Ectodermal cell (in vitro differentiated cells): ENCODE results near the gene ATXN7L1.
"Not testable (repeated sequence)": the region's sequence is repeated elsewhere in the genome, so short reads cannot be mapped to it uniquely, and the experiment has no call there.

Source experiments
- H3K27ac ChIP-seq: 2 replicates; pipeline ENCODE4 v1.7.0; 2013; ENCODE audit warnings: mild to moderate bottlenecking, low read depth, low read length; ENCODE audit not compliant: insufficient read depth, poor library complexity, severe bottlenecking
- H3K27me3 ChIP-seq: 2 replicates; pipeline ENCODE4 v1.7.0; 2013; ENCODE audit warnings: mild to moderate bottlenecking, low read length; ENCODE audit not compliant: insufficient read depth, control insufficient read depth, poor library complexity, severe bottlenecking
- H3K36me3 ChIP-seq: one replicate; pipeline ENCODE4 v1.7.0; 2013; ENCODE audit warnings: low read length; ENCODE audit not compliant: control insufficient read depth, insufficient read depth
- H3K4me1 ChIP-seq: one replicate; pipeline ENCODE4 v1.7.0; 2013; ENCODE audit warnings: low read length; ENCODE audit not compliant: control insufficient read depth, insufficient read depth
- H3K4me3 ChIP-seq: 2 replicates; pipeline ENCODE4 v1.7.0; 2013; ENCODE audit warnings: low read depth, low read length, control low read depth; ENCODE audit not compliant: insufficient read depth
- H3K9me3 ChIP-seq: 2 replicates; pipeline ENCODE4 v1.7.0; 2013; ENCODE audit warnings: mild to moderate bottlenecking, low read length, moderate library complexity; ENCODE audit not compliant: control insufficient read depth
- WGBS, 2 experiments: methylation state at CpG; one replicate each; pipeline ENCODE4 v1.1.7; 2013; ENCODE audit warnings: missing lambda C conversion rate in 2 of 2; 5-methylcytosine and 5-hydroxymethylcytosine counted together

ATXN7L1 gene

GRCh38 chr7:105892387-105892786, 16.0 kb upstream of the ATXN7L1 start:
- Histone ChIP-seq H3K27me3 (no peaks in the 10 kb centered on the region), H3K4me3 (no peak overlapping the region), H3K9me3 (no peaks in the 10 kb centered on the region), H3K4me1 (peaks cover 3% of the 10 kb centered on the region), H3K36me3 (no peaks in the 10 kb centered on the region), H3K27ac (no peak overlapping the region)
- WGBS, 2 experiments: 95 to 96% methylated on average over 2 of the region's 2 CpGs

- Histone ChIP-seq H3K4me1 (peaks cover 3% of the 10 kb centered on the region), H3K4me3 (no peak overlapping the region), H3K9me3 (no peaks in the 10 kb centered on the region), H3K36me3 (no peaks in the 10 kb centered on the region), H3K27ac (no peak overlapping the region), H3K27me3 (no peaks in the 10 kb centered on the region)
- WGBS, 2 experiments: 85 to 88% methylated on average over 2 to 4 of the region's 4 CpGs
These were observed 14.0 kb upstream of the ATXN7L1 start for GRCh38 chr7:105890290-105890997.

- Histone ChIP-seq H3K9me3 (no peaks in the 10 kb centered on the region), H3K27ac (no peak overlapping the region), H3K4me1 (peaks cover 3% of the 10 kb centered on the region), H3K4me3 (no peak overlapping the region), H3K36me3 (no peaks in the 10 kb centered on the region), H3K27me3 (no peaks in the 10 kb centered on the region)
- WGBS, 2 experiments: 76 to 86% methylated on average over 6 of the region's 6 CpGs
These were observed 11.3 kb upstream of the ATXN7L1 start for GRCh38 chr7:105887569-105888189.

- WGBS, 2 experiments: 93 to 99% methylated on average over 2 of the region's 2 CpGs
- no peaks in the 10 kb centered on the region for H3K36me3 ChIP-seq
- H3K27ac ChIP-seq: no peak overlapping the region
- H3K4me1 ChIP-seq: peaks cover 3% of the 10 kb centered on the region
- no peaks in the 10 kb centered on the region for H3K27me3 ChIP-seq
- H3K4me3 ChIP-seq: no peak overlapping the region
- H3K9me3 ChIP-seq: no peaks in the 10 kb centered on the region
These were observed 10.4 kb upstream of the ATXN7L1 start for GRCh38 chr7:105886776-105887175.

DNA sequence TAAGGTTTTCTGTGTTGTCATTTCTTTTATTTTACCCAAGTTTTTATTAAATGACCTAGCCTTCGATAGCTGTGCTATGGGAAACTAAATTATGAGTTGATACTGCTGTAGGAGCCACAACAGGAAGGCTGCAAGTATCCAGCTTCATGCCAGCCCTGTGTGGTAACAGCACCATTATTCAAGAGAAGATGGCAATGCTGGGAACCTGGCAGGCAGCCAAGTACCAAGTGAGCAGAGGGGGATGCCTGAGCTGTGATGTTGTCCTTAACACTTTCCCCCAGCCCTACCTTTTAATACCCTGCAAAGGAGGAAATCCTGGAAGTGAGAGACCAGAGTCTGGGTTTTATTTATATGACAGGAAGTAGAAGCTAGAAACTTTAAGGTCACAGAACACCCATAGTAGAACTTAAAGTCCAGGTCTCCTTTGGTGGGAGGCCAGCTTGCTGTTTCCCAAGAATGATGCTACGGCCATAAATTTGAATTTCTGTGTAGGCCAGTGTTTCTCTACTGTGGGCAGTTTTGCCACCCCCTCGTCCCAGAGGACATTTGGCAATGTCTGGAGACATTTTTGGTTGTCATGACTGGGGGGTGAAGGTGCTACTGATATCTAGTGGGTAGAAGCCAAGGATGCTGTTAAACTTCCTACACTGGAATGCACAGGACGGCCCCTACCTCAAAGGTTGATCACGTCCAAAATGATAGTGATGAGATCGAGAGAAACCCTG, 9.2 kb upstream of the ATXN7L1 start:
- no peaks in the 10 kb centered on the region for H3K27me3 ChIP-seq
- WGBS, 2 experiments: 91 to 93% methylated on average over 5 to 6 of the region's 6 CpGs
- peaks cover 3% of the 10 kb centered on the region for H3K4me1 ChIP-seq

DNA sequence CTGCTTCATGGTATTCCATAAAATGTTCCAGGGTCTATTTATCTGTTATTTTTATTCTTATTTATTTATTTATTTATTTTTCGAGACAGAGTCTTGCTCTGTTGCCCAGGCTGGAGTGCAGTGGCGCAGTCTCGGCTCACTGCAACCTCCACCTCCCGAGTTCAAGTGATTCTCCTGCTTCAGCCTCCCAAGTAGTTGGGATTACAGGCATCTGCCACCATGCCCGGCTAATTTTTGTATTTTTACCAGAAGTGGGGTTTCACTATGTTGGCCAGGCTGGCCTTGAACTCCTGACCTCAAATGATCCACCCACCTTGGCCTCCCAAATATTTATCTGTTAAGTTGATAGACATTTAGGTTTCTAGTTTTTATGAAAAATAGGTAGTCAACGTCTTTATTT, 6.8 kb upstream of the ATXN7L1 start:
- not testable (repeated sequence) for H3K27ac ChIP-seq, H3K9me3 ChIP-seq, H3K27me3 ChIP-seq, H3K36me3 ChIP-seq, H3K4me3 ChIP-seq
- peaks cover 16% of the 10 kb centered on the region for H3K4me1 ChIP-seq
- WGBS, 2 experiments: 94 to 96% methylated on average over 6 of the region's 6 CpGs

More for the DNA sequence above, 9.2 kb upstream of the ATXN7L1 start:
- Histone ChIP-seq H3K27ac (no peak overlapping the region), H3K36me3 (no peaks in the 10 kb centered on the region), H3K9me3 (no peaks in the 10 kb centered on the region), H3K4me3 (no peak overlapping the region)

DNA sequence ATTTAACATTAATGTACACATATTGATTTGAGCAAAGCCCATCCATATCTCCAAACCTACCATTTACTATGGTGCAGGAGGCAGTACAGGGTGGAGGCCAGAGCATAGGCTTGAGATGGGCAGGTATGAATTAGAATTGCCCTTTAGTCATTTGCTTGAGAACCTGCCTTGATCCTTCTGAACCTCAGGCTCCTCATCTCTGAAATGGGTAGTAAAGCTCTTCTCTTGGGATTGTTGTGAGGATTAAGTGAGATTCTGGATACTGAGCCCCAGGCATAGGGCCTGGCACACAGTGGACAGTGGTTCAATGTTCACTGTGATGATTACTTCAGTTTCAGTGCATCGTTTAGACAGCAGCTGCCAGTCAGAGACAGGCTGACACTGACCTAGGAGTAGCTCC, 5.0 kb upstream of the ATXN7L1 start:
- no peaks in the 10 kb centered on the region for H3K9me3 ChIP-seq
- H3K4me3 ChIP-seq: no peak overlapping the region
- 83 to 92% methylated on average over 1 of the region's 1 CpG for WGBS, 2 experiments
- peaks cover 20% of the 10 kb centered on the region for H3K4me1 ChIP-seq
- peaks cover 23% of the 10 kb centered on the region for H3K27me3 ChIP-seq
- no peaks in the 10 kb centered on the region for H3K36me3 ChIP-seq
- H3K27ac ChIP-seq: no peak overlapping the region

GRCh38 chr7:105880571-105881330, 4.4 kb upstream of the ATXN7L1 start:
- H3K4me3 ChIP-seq: no peak overlapping the region
- no peak overlapping the region for H3K27ac ChIP-seq
- H3K27me3 ChIP-seq: peaks cover 23% of the 10 kb centered on the region
- H3K36me3 ChIP-seq: no peaks in the 10 kb centered on the region
- WGBS, 2 experiments: 85 to 93% methylated on average over 6 of the region's 6 CpGs
- H3K4me1 ChIP-seq: peaks cover 20% of the 10 kb centered on the region
- no peaks in the 10 kb centered on the region for H3K9me3 ChIP-seq

GRCh38 chr7:105879782-105880181, 3.4 kb upstream of the ATXN7L1 start:
- WGBS, 2 experiments: 78 to 90% methylated on average over 1 of the region's 2 CpGs
- H3K4me3 ChIP-seq: no peak overlapping the region
- H3K27me3 ChIP-seq: peaks cover 23% of the 10 kb centered on the region
- H3K4me1 ChIP-seq: peaks cover 23% of the 10 kb centered on the region
- H3K27ac ChIP-seq: no peak overlapping the region
- H3K36me3 ChIP-seq: no peaks in the 10 kb centered on the region
- no peaks in the 10 kb centered on the region for H3K9me3 ChIP-seq
